Dedifferentiated amniotic fluid mesenchymal stem cell (primary cell): Measurements from ENCODE around the gene FAM228A.

Experiments
- DNase-seq: peaks from one replicate; pipeline ENCODE4 v3.0.0-alpha.2; 2016; ENCODE audit errors: extremely low spot score

Gene FAM228A

GRCh38 chr2:24225499-24226242, 50.8 kb downstream of the FAM228A start:
- no peak for DNase-seq

DNA sequence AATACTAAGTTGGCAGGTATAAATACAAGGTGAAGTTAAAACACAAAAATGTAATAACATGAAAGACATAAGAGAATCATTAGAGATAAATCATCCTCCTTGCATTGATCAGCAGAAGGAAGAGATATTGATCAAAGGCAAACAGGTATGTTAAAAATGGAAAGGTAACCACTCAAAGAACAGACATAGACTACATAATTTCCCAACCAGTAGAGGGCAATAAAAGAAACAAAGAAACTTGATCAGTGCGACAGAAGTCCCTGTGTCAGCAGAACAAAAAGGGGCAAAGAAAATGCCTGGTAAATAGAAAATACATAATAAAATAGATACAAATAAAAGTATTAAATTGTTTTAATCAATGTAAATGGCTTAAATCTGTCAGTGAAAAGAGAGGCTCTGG, 53.6 kb downstream of the FAM228A start:
- no peak for DNase-seq

DNA sequence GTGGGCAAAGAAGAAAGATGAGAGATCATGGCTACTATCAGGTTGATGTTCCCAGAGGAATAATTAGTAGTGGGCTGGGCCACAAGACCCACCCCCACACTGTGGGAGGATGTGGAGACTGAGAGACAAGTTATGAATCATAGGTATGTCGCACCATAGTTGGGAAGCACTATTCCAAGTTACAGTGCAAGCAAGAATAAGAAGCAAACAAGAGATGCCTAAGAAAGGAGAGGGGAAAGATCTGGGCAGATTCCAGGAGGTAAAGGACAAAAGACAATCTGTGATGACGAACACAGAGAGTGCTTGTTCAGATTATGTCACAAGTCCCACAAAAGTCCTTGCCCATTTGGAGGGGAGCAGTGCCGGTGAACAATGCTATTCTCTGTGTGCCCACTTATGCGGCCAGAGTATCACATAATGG, 56.6 kb downstream of the FAM228A start:
- DNase-seq = no peak

- DNase-seq = no peak
Measured at GRCh38 chr2:24233321-24233720, 58.5 kb downstream of the FAM228A start.

- no peak for DNase-seq
Measured at GRCh38 chr2:24237313-24237712, 62.5 kb downstream of the FAM228A start.

- no peak for DNase-seq
Measured at GRCh38 chr2:24238158-24238557, 63.3 kb downstream of the FAM228A start.

DNA sequence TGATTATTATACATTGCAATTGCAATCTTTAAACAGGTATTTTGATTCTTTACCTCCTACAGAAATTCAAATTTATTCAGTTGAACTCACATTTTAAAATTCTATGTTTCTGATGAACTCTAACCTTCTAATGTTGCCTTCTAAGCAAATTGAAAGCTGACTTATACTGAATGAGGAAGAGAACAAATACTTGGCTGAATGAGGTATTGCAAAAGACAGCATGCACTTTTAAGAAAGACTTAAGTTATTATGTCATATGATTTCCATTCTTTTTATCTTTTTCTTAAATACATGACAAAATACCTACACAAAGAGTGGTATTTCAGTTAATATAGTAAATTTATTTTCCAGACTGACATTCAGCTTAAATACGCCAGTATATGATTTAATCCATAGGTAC, 64.7 kb downstream of the FAM228A start:
- no peak for DNase-seq
